ENCODE measurements around the gene MUC4. TPM values are rescaled to one million over a fixed set of nuclear protein-coding genes. Genes with fewer than 3 reads are reported as not detected.

MUC4 gene
- total and polyA plus RNA-seq, 4 donors: not detected

- WGBS: 81% methylated on average over 26 of the region's 26 CpGs
- H3K9me3 ChIP-seq (ENCODE audit: control insufficient read depth in 4 of 4, low read length in 3 of 4): no peaks in the 10 kb centered on the region
- no peak overlapping the region for H3K27ac ChIP-seq (ENCODE audit: low read depth in 1 of 2, low read length in 2 of 2)
- H3K27me3 ChIP-seq (ENCODE audit: control insufficient read depth in 4 of 4, insufficient read depth in 4 of 4, low read length in 3 of 4): peaks cover 0 to 2% (median 0%) of the 10 kb centered on the region in 4 donors
- H3K4me1 ChIP-seq (ENCODE audit: control insufficient read depth in 4 of 4, insufficient read depth in 4 of 4, low read length in 3 of 4): no peaks in the 10 kb centered on the region
- no peaks in the 10 kb centered on the region for H3K36me3 ChIP-seq (ENCODE audit: control insufficient read depth in 4 of 4, insufficient read depth in 3 of 4, low read depth in 1 of 4, low read length in 3 of 4)
- TF ChIP-seq HNF4G (IDR thresholded peaks at IDR 0.05) (no peak), SP1 (IDR thresholded peaks at IDR 0.05) (no peak), GABPA (IDR thresholded peaks at IDR 0.05 in 1 of 2, conservative IDR thresholded peaks at IDR 0.05 in 1 of 2) (no peak), FOXA1 (IDR thresholded peaks at IDR 0.05) (no peak), HNF4A (conservative IDR thresholded peaks at IDR 0.05) (no peak), RXRA (IDR thresholded peaks at IDR 0.05) (no peak), FOXA2 (IDR thresholded peaks at IDR 0.05) (no peak), TAF1 (conservative IDR thresholded peaks at IDR 0.05) (no peak), JUND (IDR thresholded peaks at IDR 0.05) (no peak), NR2F2 (IDR thresholded peaks at IDR 0.05) (no peak), ZBTB33 (IDR thresholded peaks at IDR 0.05) (no peak), YY1 (IDR thresholded peaks at IDR 0.05) (no peak), MAX (IDR thresholded peaks at IDR 0.05) (no peak), EGR1 (IDR thresholded peaks at IDR 0.05; ENCODE audit: low read depth in 2 of 2) (no peak)
- TF ChIP-seq, protein P1, sequence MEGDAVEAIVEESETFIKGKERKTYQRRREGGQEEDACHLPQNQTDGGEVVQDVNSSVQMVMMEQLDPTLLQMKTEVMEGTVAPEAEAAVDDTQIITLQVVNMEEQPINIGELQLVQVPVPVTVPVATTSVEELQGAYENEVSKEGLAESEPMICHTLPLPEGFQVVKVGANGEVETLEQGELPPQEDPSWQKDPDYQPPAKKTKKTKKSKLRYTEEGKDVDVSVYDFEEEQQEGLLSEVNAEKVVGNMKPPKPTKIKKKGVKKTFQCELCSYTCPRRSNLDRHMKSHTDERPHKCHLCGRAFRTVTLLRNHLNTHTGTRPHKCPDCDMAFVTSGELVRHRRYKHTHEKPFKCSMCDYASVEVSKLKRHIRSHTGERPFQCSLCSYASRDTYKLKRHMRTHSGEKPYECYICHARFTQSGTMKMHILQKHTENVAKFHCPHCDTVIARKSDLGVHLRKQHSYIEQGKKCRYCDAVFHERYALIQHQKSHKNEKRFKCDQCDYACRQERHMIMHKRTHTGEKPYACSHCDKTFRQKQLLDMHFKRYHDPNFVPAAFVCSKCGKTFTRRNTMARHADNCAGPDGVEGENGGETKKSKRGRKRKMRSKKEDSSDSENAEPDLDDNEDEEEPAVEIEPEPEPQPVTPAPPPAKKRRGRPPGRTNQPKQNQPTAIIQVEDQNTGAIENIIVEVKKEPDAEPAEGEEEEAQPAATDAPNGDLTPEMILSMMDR (IDR thresholded peaks at IDR 0.05; ENCODE audit: low read depth, low read length, missing input control): no peak
- TF ChIP-seq, protein P2, sequence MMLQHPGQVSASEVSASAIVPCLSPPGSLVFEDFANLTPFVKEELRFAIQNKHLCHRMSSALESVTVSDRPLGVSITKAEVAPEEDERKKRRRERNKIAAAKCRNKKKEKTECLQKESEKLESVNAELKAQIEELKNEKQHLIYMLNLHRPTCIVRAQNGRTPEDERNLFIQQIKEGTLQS (IDR thresholded peaks at IDR 0.05): no peak
- TF ChIP-seq, protein P3, sequence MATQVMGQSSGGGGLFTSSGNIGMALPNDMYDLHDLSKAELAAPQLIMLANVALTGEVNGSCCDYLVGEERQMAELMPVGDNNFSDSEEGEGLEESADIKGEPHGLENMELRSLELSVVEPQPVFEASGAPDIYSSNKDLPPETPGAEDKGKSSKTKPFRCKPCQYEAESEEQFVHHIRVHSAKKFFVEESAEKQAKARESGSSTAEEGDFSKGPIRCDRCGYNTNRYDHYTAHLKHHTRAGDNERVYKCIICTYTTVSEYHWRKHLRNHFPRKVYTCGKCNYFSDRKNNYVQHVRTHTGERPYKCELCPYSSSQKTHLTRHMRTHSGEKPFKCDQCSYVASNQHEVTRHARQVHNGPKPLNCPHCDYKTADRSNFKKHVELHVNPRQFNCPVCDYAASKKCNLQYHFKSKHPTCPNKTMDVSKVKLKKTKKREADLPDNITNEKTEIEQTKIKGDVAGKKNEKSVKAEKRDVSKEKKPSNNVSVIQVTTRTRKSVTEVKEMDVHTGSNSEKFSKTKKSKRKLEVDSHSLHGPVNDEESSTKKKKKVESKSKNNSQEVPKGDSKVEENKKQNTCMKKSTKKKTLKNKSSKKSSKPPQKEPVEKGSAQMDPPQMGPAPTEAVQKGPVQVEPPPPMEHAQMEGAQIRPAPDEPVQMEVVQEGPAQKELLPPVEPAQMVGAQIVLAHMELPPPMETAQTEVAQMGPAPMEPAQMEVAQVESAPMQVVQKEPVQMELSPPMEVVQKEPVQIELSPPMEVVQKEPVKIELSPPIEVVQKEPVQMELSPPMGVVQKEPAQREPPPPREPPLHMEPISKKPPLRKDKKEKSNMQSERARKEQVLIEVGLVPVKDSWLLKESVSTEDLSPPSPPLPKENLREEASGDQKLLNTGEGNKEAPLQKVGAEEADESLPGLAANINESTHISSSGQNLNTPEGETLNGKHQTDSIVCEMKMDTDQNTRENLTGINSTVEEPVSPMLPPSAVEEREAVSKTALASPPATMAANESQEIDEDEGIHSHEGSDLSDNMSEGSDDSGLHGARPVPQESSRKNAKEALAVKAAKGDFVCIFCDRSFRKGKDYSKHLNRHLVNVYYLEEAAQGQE (IDR thresholded peaks at IDR 0.05): no peak
- H3K9ac ChIP-seq (ENCODE audit: low read depth in 1 of 2, low read length in 2 of 2): no peak overlapping the region
- no peak for DNase-seq (ENCODE audit: low spot score)
- H3K4me3 ChIP-seq (ENCODE audit: low read depth in 1 of 3, low read length in 3 of 3): no peak overlapping the region
Observed at GRCh38 chr3:195763843-195764825, 47.6 kb downstream of the MUC4 start.

Data from liver (tissue), 9 donors.